Right lobe of liver (tissue), 6 donors: ENCODE data around the gene SGCG. TPM values are rescaled to one million over a fixed set of nuclear protein-coding genes. Genes with fewer than 3 reads are reported as not detected.

Experiments
- ATAC-seq, 4 donors: fragments of 200-7000 bp; cut with Tn5 transposase; one replicate each; pipeline ENCODE4 v1.9.1; 2020; ENCODE audit warnings: mild to moderate bottlenecking in 4 of 4, moderate library complexity in 4 of 4
- DNase-seq, 3 donors: peaks; one replicate each; pipeline ENCODE4 v3.0.0-alpha.2; 2020
- H3K27ac ChIP-seq, 3 donors: fragments of 200-600 bp; one replicate each; pipeline ENCODE4 v1.8.0; 2022
- H3K27me3 ChIP-seq, 2 donors: fragments of 200-600 bp; one replicate each; pipeline ENCODE4 v1.8.0; 2022
- H3K36me3 ChIP-seq, 4 donors: fragments of 200-600 bp; sonication (generic) in 1 of 4; one replicate each; pipeline versions ENCODE4 v1.5.1 to v1.8.0; 2017 to 2022; ENCODE audit warnings: control low read depth in 1 of 4
- H3K4me1 ChIP-seq, 4 donors: fragments of 200-600 bp; sonication (generic) in 1 of 4; one replicate each; pipeline versions ENCODE4 v1.5.1 to v1.8.0; 2017 to 2022; ENCODE audit warnings: control low read depth in 1 of 4
- H3K4me3 ChIP-seq, 3 donors: fragments of 200-600 bp; one replicate each; pipeline ENCODE4 v1.8.0; 2022
- H3K9me3 ChIP-seq, 4 donors: fragments of 200-600 bp; sonication (generic) in 1 of 4; one replicate each; pipeline versions ENCODE4 v1.5.1 to v1.8.0; 2017 to 2022; ENCODE audit warnings: control low read depth in 1 of 4
- POLR2A ChIP-seq: fragments of 450-650 bp; IDR thresholded peaks from one replicate; pipeline ENCODE4 v1.6.1; 2017; ENCODE audit warnings: antibody characterized with exemption, mild to moderate bottlenecking
- WGBS: methylation state at CpG from one replicate; pipeline ENCODE4 v1.1.6; 2018; ENCODE audit warnings: low coverage, low lambda C conversion rate; ENCODE audit not compliant: insufficient coverage; ENCODE audit errors: missing lambda C conversion rate; 5-methylcytosine and 5-hydroxymethylcytosine counted together
- intact Hi-C, 2 donors: fragments of 100-400 bp; cut with DNase I; formaldehyde crosslinking; loops; one replicate each; pipeline versions ENCODE4 v1.11.2 to v1.14.1; 2022
- total RNA-seq, 6 experiments: library from RNA; depleted of rRNA in 2 of 6; stranded (reverse); fragments of >200 nt in 2 of 6; fragmentation: NEBNext Ultra II Directional in 3 of 6; extraction: Animal tissue kit (Norgen Biotek cat#: 25700) in 3 of 6; gene quantifications; one replicate each; pipeline versions ENCODE4 v1.1.0 to v1.2.4, GENCODE V29; 2016 to 2023
- TF ChIP-seq, protein P1 (sequence below), 4 donors: fragments of 200-600 bp in 3 of 4; fragments of 450-650 bp in 1 of 4; IDR thresholded peaks; one replicate each; pipeline versions ENCODE4 v1.5.1 to v1.8.0; 2016 to 2022; ENCODE audit warnings: antibody characterized with exemption in 4 of 4, mild to moderate bottlenecking in 2 of 4
- donor health status: DM: no; HTN: yes; CAD: no.
- donor health status: DM: no; HTN: no; CAD: no.
- donor health status: DM: no; HTN: no; CAD: no.
- donor health status: DM: no; HTN: yes; CAD: no.
- donor health status: DM: no; HTN: yes; CAD: no.

The SGCG gene
- total RNA-seq, 6 experiments from 2014 or later: not detected

DNA sequence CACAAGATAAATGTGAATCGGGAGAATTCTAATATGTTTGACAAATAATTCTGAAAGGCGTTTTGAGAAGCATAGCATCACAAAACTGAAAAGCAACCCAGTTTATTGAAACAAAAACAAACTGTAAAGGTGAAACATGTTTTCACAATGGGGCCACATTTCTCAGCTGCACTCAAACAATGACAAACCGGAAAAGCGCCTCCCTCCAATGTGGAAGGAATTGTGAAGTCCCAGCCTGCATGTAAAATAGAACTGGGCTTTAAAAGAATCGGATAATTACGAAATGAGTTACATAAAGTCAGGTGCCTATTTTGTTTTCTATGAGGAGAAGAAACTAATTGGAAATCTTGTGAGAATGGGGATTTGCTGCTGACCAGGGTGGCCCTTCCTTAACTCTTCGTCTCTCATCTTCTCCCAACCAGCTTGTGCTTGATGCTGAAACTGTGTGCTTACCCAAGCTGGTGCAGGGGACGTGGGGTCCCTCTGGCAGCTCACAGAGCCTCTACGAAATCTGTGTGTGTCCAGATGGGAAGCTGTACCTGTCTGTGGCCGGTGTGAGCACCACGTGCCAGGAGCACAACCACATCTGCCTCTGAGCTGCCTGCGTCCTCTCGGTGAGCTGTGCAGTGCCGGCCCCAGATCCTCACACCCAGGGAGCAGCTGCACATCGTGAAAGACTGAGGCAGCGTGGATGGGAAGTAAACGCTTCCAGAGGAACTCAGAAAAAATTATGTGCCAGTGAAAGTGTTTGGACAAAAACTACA, 143.3 kb downstream of the SGCG start:
- Histone ChIP-seq H3K4me1 (no peaks in the 10 kb centered on the region), H3K36me3 (no peaks in the 10 kb centered on the region), H3K27me3 (no peaks in the 10 kb centered on the region), H3K4me3 (no peak overlapping the region), H3K27ac (no peak overlapping the region), H3K9me3 (no peaks in the 10 kb centered on the region)
- DNase-seq (no peak), ATAC-seq (no peak)
- 47% methylated on average over 16 of the region's 17 CpGs for WGBS
- intact Hi-C loops: no loop called here
- TF ChIP-seq POLR2A: no peak
- TF ChIP-seq, protein P1, sequence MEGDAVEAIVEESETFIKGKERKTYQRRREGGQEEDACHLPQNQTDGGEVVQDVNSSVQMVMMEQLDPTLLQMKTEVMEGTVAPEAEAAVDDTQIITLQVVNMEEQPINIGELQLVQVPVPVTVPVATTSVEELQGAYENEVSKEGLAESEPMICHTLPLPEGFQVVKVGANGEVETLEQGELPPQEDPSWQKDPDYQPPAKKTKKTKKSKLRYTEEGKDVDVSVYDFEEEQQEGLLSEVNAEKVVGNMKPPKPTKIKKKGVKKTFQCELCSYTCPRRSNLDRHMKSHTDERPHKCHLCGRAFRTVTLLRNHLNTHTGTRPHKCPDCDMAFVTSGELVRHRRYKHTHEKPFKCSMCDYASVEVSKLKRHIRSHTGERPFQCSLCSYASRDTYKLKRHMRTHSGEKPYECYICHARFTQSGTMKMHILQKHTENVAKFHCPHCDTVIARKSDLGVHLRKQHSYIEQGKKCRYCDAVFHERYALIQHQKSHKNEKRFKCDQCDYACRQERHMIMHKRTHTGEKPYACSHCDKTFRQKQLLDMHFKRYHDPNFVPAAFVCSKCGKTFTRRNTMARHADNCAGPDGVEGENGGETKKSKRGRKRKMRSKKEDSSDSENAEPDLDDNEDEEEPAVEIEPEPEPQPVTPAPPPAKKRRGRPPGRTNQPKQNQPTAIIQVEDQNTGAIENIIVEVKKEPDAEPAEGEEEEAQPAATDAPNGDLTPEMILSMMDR (IDR thresholded peaks at IDR 0.05): no peak

DNA sequence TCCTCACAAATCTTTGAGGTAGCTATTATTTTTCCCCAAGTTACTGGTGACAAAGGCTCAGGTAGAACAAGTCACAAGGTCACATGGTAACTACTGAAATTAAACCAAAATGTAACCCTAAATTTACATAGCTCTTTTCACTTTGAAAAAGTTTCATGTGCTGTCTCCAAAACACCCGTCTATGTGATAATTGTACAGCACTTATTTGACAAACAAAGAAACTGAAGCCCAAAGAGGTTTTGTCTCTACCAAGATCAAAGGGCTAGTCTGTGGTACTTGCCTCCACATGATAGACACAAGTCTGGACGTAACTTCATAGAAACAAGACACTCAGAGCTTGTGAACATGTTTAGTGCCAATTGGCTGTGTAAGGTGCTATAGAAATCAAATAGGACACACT, 144.4 kb downstream of the SGCG start:
- Histone ChIP-seq H3K27ac (no peak overlapping the region), H3K36me3 (no peaks in the 10 kb centered on the region), H3K9me3 (no peaks in the 10 kb centered on the region), H3K27me3 (no peaks in the 10 kb centered on the region), H3K4me1 (no peaks in the 10 kb centered on the region), H3K4me3 (no peak overlapping the region)
- intact Hi-C loops: no loop called here
- no peak for TF ChIP-seq POLR2A
- TF ChIP-seq, protein P1 (IDR thresholded peaks at IDR 0.05): no peak
- ATAC-seq (no peak), DNase-seq (no peak)
- WGBS: 44% methylated on average over 2 of the region's 2 CpGs

DNA sequence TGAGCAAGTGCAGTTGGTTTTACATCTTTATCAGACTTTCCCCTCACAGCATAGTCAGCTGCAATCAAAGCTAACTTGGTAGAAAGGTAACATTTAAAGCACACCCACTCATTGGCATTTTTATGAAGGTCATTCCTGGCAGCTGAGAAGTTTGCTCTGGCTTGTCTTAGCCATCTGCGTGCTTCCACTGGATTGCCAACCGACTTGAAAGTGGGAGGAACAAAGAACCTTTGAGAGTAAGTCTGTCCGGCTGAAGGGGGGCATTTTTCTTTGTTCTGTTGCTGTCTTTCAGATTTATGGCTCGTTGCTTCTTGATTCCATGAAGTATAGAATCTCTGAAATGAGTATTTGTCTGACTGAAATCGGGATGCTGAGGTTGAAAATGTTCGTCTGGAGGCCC, 149.6 kb downstream of the SGCG start:
- ATAC-seq: no peak
- TF ChIP-seq POLR2A: no peak
- TF ChIP-seq, protein P1 (IDR thresholded peaks at IDR 0.05): no peak
- intact Hi-C loops: no loop called here
- 93% methylated on average over 6 of the region's 6 CpGs for WGBS
- H3K4me1 ChIP-seq: no peaks in the 10 kb centered on the region
- no peaks in the 10 kb centered on the region for H3K36me3 ChIP-seq
- no peaks in the 10 kb centered on the region for H3K27me3 ChIP-seq
- no peak overlapping the region for H3K4me3 ChIP-seq
- no peak overlapping the region for H3K27ac ChIP-seq
- H3K9me3 ChIP-seq: no peaks in the 10 kb centered on the region
- no peak for DNase-seq

DNA sequence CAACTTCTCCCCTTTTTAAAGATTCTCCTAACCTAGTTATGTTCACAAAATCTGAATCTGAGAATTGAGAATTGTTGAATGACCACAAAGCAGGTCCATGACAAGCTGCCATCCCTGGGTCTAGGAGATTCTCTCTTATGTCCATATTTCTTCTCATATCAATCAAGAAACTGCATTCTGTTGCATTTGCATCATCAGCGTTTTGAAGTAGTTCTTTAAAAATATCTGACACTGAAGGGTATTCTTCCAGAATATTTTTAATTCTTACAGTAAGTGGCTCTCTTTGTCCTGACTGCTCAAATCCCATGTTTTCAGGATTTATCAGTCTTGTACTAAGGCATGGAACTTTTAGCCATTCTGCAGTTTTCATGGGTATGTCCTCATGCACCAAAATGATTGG, 158.4 kb downstream of the SGCG start:
- WGBS: 82% methylated on average over 1 of the region's 1 CpG

More for the DNA sequence above, 158.4 kb downstream of the SGCG start:
- H3K4me1 ChIP-seq: no peaks in the 10 kb centered on the region
- intact Hi-C loops: no loop called here
- peaks cover 0 to 3% (median 0%) of the 10 kb centered on the region in 4 donors for H3K36me3 ChIP-seq
- H3K4me3 ChIP-seq: no peak overlapping the region
- no peak overlapping the region for H3K27ac ChIP-seq
- no peaks in the 10 kb centered on the region for H3K27me3 ChIP-seq
- TF ChIP-seq POLR2A: no peak
- TF ChIP-seq, protein P1 (IDR thresholded peaks at IDR 0.05): no peak
- no peaks in the 10 kb centered on the region for H3K9me3 ChIP-seq
- no peak for ATAC-seq
- DNase-seq: no peak
